Ramos (cell line): ENCODE measurements around the gene RBMS3.
"Not testable (repeated sequence)": the region's sequence is repeated elsewhere in the genome, so short reads cannot be mapped to it uniquely, and the experiment has no call there.

Source experiments
- in situ Hi-C: fragments of 300-500 bp; cut with MboI; formaldehyde crosslinking; loops from one replicate; pipeline ENCODE4 v1.14.3; 2022; ENCODE audit warnings: low sequenced_read_pairs; ENCODE audit not compliant: unreplicated experiment

The RBMS3 gene

DNA sequence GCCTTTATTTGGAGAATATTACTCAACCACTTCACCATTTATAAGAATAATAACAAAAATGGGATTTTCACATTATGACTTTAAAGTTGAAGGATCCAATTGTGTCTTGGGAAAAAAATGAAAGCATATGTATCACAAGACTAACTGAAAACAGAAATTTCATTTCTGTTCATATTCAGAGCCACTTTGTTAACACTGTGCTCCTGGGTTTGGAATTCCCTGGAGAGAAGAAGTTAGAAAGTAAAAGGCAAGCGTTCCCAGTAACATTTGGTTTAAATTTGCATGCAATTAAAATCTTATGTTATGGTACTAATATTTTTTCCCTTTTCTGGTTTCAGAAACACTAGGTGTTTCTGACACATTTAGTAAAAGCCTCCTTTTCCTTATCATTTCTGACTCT is 230.8 kb downstream of the RBMS3 start:
- in situ Hi-C loops, result no loop called here

DNA sequence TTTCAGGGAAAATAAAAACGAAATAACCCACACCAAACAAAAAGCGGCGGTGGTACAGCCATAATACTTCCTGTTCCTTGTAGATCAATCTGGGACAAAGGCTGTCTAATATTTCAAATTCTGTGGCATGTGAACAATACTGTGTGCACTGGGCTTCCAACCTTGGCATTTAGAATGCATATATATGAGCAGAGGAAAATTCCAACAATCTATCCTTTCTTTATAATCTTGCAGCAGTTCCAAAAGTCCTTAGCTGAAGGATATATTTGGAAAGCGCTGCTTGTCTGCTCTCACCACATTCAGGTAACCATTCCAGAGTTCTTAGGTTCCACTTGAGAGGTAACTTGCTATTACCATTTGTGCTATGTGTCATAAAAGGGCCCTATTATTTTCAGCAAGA is 231.8 kb downstream of the RBMS3 start:
- in situ Hi-C loops, result no loop called here

DNA sequence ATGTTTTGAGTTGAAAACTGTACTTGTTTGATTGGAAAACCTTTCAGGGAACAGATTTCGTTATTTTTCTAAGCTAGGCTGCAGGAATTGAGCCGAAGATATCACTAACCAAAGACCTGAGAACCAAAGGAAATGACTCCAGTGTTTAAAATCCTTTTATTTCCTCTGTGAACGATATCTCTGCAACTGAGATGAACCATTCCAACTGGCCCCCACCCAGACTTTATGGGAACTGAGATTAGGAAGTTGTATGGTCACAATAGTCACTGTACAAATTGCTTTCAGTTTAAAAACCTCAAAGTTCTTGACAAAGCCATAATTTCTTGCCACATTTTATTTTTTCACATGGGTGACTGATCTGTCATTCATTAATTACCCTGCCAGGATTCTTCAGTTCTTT is 232.4 kb downstream of the RBMS3 start:
- in situ Hi-C loops, result no loop called here

DNA sequence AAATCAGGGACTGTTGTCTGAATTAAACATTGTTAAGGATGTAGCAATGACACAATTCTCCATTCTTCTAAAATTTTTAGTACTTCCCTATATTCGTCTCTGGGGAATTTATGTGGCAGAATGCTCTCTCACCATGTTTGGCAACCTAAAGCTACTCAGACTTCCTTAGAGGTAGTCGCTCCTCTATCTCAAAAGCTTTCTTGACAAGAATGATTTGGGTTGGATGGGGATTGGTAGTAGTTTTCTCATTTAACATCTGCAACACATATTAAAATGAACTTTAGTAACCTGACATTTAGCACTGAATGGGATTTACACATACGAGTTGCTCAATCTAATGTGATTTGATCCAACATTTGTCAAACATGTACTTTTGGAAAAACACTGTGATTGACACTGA is 233.3 kb downstream of the RBMS3 start:
- in situ Hi-C loops, result no loop called here

DNA sequence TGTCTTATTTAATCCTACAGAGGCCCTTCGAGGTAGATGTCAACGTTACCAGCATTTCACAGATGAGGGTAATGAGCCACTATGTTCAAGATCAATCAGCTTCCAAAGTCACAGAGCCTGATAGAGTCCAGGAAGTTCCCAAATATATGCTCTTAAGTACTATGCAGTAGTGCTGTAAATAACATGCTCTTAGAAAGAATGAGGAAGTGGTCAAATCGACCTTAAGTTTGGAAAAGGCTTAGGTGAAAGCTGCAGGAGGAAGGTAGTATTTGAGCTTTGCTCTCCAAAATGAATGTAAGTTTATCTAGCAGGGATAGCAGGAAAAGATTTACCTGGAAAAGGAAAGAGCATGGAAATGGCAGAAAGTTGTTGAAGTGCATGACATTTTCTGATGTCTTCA is 234.0 kb downstream of the RBMS3 start:
- in situ Hi-C loops, result no loop called here

DNA sequence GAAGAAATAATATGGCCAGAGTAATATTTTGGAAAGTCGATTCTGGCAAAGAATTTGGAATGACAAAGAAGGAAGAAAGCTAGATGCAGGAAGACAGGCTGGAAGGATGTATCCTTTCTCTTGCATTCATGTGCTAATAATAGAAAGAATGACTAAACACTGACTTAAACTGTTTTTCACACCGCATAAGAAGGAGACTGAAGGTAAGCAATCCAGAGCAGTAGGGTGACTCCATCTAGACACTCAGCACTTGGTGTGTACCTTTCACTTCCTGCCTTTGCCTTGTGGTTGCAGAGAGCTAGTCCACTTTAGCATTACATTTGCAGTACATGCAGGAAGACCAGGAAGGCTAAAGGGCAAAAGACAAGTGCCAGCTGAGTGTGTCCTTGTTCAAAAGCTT is 234.6 kb downstream of the RBMS3 start:
- in situ Hi-C loops, result no loop called here

DNA sequence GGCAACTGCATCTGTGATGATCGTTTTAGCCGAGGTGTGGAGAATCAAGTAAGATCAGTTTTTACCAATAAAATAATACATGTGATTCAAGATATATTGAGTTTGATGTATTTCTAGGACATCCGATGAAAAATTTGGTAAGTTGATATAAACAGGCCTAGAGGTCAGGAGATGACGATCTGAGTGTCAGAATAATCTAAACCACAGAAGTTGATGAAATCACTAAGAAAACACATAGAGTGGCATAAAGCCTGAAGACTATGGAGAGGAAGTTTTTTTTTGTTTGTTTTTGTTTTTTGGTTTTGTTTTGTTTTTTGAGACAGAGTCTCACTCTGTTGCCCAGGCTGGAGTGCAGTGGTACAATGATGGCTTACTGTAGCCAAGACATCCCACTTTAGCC is 235.3 kb downstream of the RBMS3 start:
- in situ Hi-C loops, result no loop called here

DNA sequence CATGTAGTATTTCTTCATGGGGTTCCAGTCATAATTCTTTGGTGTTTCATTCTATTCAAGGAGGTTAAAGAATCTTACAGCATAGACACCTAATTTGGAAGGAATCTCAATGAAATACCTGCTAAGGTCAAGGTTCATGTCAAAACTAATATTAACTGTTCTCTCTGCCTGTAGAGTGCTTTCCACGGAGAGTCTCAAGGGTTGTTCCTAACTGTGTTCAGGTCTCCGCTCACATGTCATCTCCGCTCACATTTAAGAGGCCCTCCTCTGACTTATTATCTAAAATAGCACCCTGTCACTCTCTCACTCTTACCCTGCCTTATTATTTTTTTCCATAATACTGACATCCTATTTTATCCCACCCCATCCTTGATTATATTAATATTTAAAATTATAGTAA is 239.9 kb downstream of the RBMS3 start:
- in situ Hi-C loops, result no loop called here

DNA sequence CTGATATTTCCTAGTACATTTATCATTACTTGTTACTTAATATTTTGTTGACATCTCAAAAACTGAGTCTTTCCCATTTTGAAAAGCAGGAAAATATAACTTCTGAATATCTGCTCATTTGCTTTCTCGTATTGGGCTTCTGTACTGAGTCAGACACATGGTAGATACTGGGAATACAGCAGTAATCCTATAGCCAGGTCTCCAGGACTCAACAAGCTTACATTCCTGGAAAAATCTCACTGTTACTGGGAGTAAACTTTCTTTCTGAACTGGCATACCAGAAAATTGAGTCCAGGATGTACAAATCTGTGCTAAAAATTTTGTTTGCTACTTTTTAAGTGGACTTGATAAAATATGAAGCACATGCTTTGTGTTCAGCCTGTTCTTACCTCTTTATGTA is 240.4 kb downstream of the RBMS3 start:
- in situ Hi-C loops, result no loop called here

DNA sequence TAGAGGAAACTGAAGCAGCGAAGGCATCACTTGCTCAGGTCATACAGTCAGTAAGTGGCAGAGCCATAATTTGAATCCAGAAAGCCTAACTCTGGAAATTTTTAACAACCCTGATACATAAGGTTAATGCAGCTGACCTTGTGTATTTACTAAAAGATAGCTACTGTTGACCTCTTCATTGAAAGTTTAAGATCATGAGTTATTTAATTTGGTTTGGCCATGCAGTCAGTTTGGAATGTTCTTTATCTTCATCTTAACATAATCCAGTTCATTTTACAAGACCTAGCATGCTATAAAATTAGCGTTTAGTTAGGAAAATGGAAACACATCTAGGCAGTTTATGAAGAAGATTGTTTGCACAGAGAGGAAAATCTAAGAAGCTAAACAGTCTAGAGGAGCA is 240.9 kb downstream of the RBMS3 start:
- in situ Hi-C loops, result no loop called here

DNA sequence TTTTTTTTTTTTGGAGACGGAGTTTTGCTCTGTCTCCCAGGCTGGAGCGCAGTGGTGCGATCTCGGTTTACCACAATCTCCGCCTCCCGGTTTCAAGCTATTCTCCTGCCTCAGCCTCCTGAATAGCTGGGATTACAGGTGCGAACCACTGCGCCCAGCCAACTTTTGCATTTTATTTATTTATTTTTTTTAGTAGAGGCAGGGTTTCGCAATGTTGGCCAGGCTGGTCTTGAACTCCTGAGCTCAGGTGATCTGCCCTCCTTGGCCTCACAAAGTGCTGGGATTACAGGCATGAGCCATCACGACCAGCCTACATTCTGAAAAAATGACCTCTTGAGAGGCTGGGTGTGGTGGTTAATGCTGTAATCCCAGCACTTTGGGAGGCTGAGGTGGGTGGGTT is 243.6 kb downstream of the RBMS3 start:
- in situ Hi-C loops, result not testable (repeated sequence)

DNA sequence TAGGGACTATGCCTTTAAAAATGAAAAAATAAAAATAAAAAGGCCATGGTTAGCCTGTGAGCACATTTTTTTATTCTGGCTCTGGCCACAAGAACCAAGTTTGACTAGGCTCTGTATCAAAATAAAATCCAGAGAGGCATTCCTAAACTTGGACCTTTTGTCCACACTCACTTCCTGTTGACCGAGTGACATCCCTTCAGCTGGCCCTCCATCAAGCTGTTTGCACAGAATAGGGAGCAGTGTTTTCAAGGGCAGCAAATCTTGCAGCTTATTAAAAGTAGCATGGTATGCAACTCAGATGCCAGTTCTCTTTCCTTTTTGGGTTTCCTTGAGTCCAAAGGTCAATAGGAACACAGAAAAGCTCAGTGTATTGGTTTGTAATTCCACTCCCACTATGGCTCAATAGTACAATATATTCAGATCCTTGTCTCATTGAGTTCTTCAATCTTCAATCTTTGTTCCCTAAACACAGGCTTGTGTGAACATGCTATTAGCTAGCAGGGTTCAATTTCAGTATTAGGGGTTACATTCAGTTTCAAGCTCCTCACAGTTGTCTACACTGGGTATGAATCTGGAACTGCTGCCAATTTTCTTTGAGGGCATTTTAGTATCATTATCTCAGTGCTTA is 244.5 kb downstream of the RBMS3 start:
- in situ Hi-C loops, result no loop called here

DNA sequence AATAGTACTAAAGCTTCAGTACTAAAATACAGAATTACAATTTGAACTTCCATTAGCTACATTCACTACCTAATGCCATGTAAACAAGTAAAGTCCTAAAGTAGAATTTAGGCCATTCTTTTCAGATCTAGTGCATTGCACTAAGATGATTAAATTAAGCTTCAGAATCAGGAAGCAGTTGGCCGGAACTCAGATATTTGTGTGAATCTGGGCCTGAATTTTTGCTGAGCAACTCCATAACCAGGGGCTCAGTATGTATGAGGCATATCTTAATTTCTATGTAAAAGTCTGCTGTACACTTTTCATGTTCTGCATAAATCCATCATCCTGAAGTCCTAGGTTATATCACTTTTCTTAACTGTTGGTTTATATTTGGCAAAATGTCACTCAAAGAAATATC is 246.4 kb downstream of the RBMS3 start:
- in situ Hi-C loops, result no loop called here

DNA sequence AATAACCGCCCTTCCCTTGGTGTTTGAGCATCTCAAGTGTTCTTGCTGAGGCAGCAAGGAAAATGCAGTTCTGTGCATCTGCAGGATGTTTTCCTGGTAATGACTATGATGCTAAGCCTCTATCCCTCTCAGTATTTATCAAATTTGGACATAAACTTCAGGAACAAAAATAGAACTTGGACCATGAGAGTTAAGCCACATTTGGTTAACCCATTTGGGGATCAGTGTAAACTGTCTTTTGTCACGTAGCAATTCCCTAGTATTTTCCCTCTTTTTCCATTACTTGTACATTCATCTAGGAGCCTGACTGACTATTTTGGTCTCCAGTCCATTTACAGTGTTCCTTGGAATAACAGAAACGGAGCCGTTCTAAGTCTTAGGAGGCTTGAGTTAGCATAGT is 250.8 kb downstream of the RBMS3 start:
- in situ Hi-C loops, result no loop called here

DNA sequence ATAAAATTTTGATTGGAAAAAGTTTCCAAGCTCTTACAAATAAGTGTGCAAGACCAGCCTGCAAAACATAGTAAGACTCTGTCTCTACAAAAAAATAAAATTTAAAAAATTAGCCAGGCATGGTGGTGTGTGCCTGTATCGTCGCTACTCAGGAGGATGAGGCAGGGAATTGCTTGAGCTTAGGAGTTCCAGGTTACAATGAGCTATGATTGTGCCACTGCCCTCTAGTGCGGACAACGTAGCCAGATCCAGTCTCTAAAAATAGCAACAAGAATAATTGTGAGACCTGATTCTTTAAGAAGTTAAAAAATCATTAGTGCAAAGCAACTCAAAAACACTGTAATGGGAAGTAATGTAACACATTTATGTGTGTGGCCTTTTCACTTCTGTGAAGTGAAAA is 251.6 kb downstream of the RBMS3 start:
- in situ Hi-C loops, result no loop called here

DNA sequence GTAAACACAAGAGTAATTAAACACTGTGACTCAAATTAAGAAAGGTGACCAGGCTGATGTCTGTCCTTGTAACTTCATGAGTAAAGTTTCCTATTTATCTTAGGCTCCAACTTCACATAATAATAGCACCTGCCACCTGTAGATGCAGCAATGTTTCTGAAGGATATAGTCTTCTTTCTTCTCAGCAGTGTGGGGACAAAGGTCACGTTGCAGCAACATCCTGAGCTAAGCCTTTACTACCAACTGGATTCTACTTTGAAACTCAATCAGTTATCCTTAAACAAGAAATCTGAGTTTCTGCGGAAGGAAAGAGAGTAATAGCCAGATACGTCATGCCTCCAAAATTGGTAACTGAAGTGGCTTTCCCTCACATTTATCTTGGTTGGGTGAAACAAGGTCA is 253.1 kb downstream of the RBMS3 start:
- in situ Hi-C loops, result no loop called here

DNA sequence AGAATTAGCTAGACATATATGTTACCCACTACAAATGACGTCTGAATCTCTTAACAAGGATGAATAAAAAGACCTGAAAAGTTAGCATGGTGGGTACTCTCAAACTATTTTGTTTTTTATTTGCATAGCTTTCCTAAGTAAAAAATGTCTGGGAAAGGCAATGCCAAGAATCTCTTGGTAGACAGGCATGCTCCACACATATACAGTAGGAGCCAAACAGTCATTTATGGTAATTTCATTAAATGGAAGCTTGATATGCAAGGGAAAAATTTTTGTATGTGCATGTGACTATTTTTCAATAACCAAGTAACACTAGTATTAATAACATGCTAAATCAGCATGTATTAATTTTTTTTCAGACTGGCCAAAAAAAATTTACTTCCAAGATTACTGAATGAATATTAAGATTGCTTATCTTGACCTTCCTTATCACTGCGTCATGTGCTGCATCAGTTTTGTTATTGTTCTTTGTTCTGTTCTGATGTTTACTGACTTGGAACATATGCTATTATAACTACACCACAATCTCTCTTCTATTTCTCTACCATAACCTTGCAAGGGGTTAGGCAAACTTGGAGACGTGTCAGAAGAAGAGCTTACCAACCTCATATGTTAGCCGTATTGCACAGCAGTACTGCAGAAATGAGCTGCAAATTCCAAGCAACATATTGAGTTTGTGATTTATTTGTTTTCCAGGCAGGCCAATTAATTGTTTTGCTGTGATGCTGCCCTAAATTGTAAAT is 255.3 kb downstream of the RBMS3 start:
- in situ Hi-C loops, result no loop called here

DNA sequence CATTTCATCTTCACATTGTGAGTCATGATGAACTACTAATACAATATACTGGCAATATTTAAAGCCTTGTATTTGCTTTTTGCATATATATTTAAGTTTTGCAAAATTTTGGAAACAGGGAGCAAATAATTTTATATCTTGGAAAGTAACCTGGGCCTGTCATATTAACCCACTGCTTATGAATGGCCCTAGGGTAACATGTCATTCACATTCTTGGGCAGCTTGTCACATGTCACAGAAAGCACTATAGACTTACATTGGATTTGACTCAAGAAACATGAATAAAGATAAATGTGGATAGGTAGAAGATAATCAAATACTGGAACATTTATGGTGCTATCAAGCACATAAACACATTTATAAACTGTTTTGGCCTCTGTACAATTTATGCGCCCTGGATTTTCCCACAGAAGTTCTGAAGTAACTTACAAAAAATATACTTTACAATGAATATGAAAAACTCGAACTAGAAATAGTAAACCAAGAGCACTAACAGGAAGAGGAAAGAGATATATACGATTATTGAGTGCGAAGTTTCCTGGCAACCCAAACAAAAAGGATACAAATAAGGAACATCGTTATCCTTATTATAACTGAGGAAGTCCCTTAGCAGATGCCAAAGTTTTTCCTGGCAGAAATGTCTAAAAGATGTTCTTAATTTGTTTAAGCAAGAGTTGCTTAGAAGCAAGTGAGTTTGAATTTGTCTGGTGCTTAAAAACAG is 257.2 kb downstream of the RBMS3 start:
- in situ Hi-C loops, result no loop called here

DNA sequence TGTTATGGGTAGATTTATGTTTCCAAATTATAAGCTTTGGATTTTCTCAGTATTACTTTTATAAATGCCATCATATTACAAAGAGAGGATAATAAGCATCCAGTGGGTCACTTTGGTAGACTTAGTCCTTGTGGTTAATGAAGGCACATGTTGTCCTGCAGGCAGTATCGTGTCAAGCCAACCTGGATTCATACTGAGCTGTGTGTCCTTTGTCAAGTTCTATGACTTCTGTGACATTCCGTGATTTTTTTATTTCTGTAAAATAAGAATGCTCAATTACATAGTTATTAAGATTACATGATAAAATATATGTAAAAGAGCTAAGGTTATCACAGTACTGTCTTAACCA is 257.7 kb downstream of the RBMS3 start:
- in situ Hi-C loops, result no loop called here

DNA sequence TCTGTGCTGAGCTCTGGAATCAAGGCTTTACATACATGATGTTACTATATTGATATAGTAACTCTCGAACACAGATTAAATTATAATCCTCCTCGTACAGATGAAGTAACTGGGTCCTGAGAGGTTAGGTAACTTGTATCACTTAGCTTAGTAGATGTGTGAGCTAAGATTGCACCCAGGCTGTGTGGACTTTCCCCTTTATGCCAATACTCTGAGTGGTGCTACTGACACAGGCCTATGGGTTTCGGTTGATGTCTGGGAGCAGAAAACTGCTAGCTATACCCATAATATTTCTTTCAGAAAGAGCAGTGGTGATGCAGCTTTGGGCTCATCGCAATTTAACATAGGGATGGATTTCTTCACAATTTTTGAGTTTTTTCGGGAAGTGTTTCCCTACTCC is 259.7 kb downstream of the RBMS3 start:
- in situ Hi-C loops, result no loop called here

DNA sequence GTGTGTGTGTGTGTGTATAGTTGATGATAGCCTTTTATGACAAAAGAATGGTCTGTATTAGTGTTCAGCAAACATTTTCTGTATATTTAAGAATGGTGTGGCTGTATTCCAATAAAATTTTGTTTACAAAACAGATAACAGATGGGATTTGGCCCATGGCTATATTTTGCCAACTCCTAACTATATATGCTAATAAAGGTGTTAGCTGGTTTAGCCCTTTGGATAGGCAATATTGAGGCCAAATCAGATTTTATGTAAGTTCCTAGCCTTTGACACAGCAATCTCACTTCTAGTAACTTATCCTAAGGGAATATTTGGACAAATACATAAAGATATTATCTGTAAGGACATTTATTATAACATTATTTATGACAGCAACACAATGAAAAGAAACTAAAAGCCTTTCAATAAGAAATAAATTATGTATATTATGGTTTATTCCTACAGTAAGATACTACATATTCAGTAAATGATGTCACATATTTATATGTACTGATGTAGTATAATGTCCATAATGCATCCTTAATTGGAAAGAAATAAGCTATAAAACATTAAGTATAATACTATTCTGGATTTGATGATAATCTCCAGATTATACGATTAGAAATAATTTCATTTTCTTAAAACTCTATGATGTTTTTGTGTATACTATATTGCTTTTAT is 264.0 kb downstream of the RBMS3 start:
- in situ Hi-C loops, result no loop called here
